Measurements from ENCODE around the gene ZBTB7B. TPM values are rescaled to one million over a fixed set of nuclear protein-coding genes. Genes with fewer than 3 reads are reported as not detected.

Gene ZBTB7B
- total RNA-seq, 1 donor from 2014 or later = 29.9 TPM

- Mint-ChIP-seq H3K4me3 (ENCODE audit: low read depth) (no peak overlapping the region), H3K9me3 (ENCODE audit: low read depth) (no peaks in the 10 kb centered on the region), H3K27me3 (peaks cover 6% of the 10 kb centered on the region), H3K27ac (no peak overlapping the region), H3K4me1 (ENCODE audit: low read depth) (no peaks in the 10 kb centered on the region), H3K36me3 (ENCODE audit: insufficient read depth) (no peaks in the 10 kb centered on the region)
- no peak for TF ChIP-seq CTCF (IDR thresholded peaks at IDR 0.05; ENCODE audit: unreplicated experiment)
- DNase-seq (ENCODE audit: low spot score, unreplicated experiment) = no peak
Observed at GRCh38 chr1:155026154-155026553, 23.6 kb downstream of the ZBTB7B start.

GRCh38 chr1:155026588-155026987, 24.0 kb downstream of the ZBTB7B start:
- H3K9me3 Mint-ChIP-seq (ENCODE audit: low read depth) = no peaks in the 10 kb centered on the region
- TF ChIP-seq CTCF (IDR thresholded peaks at IDR 0.05; ENCODE audit: unreplicated experiment) = no peak
- H3K27me3 Mint-ChIP-seq = peaks cover 6% of the 10 kb centered on the region
- no peak for DNase-seq (ENCODE audit: low spot score, unreplicated experiment)
- H3K27ac Mint-ChIP-seq = no peak overlapping the region
- no peak overlapping the region for H3K4me3 Mint-ChIP-seq (ENCODE audit: low read depth)
- no peaks in the 10 kb centered on the region for H3K4me1 Mint-ChIP-seq (ENCODE audit: low read depth)
- H3K36me3 Mint-ChIP-seq (ENCODE audit: insufficient read depth) = no peaks in the 10 kb centered on the region

- H3K4me1 Mint-ChIP-seq (ENCODE audit: low read depth) = no peaks in the 10 kb centered on the region
- no peak overlapping the region for H3K4me3 Mint-ChIP-seq (ENCODE audit: low read depth)
- no peak overlapping the region for H3K27ac Mint-ChIP-seq
- no peak for DNase-seq (ENCODE audit: low spot score, unreplicated experiment)
- peaks cover 8% of the 10 kb centered on the region for H3K27me3 Mint-ChIP-seq
- no peak for TF ChIP-seq CTCF (IDR thresholded peaks at IDR 0.05; ENCODE audit: unreplicated experiment)
- H3K36me3 Mint-ChIP-seq (ENCODE audit: insufficient read depth) = no peaks in the 10 kb centered on the region
- no peaks in the 10 kb centered on the region for H3K9me3 Mint-ChIP-seq (ENCODE audit: low read depth)
Observed at GRCh38 chr1:155029513-155030242, 27.1 kb downstream of the ZBTB7B start.

- H3K27ac Mint-ChIP-seq = no peak overlapping the region
Observed at GRCh38 chr1:155030243-155030795, 27.7 kb downstream of the ZBTB7B start.

GRCh38 chr1:155030899-155031298, 28.3 kb downstream of the ZBTB7B start:
- Mint-ChIP-seq H3K4me1 (ENCODE audit: low read depth) (no peaks in the 10 kb centered on the region), H3K27ac (no peak overlapping the region), H3K4me3 (ENCODE audit: low read depth) (no peak overlapping the region), H3K36me3 (ENCODE audit: insufficient read depth) (no peaks in the 10 kb centered on the region), H3K27me3 (peaks cover 11% of the 10 kb centered on the region), H3K9me3 (ENCODE audit: low read depth) (no peaks in the 10 kb centered on the region)
- TF ChIP-seq CTCF (IDR thresholded peaks at IDR 0.05; ENCODE audit: unreplicated experiment) = no peak
- no peak for DNase-seq (ENCODE audit: low spot score, unreplicated experiment)

More at GRCh38 chr1:155030243-155030795, 27.7 kb downstream of the ZBTB7B start:
- no peak for DNase-seq (ENCODE audit: low spot score, unreplicated experiment)
- Mint-ChIP-seq H3K9me3 (ENCODE audit: low read depth) (no peaks in the 10 kb centered on the region), H3K4me3 (ENCODE audit: low read depth) (no peak overlapping the region), H3K36me3 (ENCODE audit: insufficient read depth) (no peaks in the 10 kb centered on the region), H3K4me1 (ENCODE audit: low read depth) (no peaks in the 10 kb centered on the region), H3K27me3 (peaks cover 11% of the 10 kb centered on the region)
- TF ChIP-seq CTCF (IDR thresholded peaks at IDR 0.05; ENCODE audit: unreplicated experiment) = no peak
